GOT3 (cell line): ENCODE results near the gene ATP5F1C.
"Not testable (repeated sequence)": the region's sequence is repeated elsewhere in the genome, so short reads cannot be mapped to it uniquely, and the experiment has no call there.

ENCODE experiments used
- DNase-seq: peaks from one replicate; lab custom pipeline; 2025; ENCODE audit warnings: mixed read lengths; lab: John Stamatoyannopoulos, UW

The ATP5F1C gene

DNA sequence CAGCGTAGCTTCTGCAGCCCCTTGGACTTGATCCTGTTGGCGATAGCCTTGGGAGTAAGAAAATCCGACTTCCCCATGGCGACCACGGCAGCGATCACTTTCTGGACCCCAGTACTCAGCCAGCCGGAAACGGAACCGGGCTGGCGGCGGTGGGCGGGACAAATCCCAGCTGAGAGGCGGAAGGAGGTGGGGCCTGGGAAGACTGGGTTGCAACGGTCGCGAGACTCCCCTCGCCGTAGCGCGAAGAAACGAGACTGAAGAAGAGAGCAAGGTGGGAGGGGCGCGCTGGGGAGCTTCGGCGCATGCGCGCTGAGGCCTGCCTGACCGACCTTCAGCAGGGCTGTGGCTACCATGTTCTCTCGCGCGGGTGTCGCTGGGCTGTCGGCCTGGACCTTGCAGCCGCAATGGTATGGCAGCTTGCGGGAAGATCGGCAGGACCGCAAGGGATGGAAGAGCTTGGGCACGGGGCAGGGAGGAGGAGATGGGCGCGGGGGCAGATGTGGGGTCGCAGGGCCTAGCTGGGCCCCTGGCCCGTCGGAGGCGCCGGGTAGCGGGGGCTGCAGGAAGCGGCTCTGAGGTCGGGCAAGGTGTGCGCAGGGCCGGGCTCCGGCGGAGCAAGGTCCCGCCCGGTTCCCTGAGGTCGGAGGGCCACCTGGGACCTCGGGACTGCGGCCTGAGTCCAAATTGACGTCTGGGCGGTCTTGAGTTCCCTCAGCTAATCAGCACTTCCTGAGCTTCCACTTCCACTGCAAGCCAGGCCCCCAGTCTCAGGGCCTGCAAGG lies at the start of gene ATP5F1C, which contains the start of gene KIN:
TSS of gene ATP5F1C (plus strand) at position 321 of the 782 bp plus-strand sequence. CDS start at position 352, 31 bp downstream.
TSS of gene KIN (minus strand) at position 137 of the 782 bp plus-strand sequence. CDS start at position 77, 60 bp downstream.
- DNase-seq: peak; percentile 91

DNA sequence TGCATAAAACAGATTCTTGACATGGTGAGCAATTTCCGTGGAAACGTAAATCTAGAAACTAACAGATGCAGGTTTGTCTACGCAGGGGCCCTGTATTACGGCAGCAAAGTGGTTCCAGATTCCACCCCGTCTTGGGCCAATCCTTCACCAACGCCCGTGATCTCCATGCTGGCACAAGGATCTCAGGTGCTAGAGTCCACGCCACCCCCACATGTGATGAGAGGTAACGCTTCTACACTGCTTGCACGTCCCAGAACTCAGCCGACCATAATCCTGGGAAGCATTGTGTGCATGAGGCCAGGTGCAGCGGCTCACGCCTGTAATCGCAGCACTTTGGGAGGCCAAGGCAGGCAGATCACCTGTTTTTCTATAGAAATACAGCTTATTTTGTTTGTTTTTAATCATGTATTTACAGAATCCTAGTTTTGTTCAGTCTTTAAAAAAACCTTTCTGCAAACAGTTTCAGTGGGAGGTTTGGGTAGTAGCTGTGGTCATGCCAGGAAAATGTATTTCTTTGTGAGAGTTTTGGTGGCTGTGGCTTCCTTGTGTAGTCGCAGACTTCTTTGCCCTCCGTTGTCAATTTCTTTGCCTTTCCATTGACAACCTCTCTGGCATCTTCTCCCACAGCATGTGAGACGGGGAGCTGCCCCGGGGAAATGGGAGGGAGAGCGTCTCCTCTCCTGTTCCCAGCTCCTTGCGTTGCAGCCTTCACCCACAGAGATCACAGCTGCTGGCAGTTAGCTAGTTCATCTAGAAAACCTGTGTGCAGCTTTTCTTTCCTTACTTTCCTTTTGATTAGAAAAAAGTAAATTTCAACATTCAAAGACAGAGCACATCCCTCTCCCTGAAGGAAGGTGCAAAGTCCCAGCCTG lies 49.2 kb upstream of the ATP5F1C start:
- no peak for DNase-seq

GRCh38 chr10:7744307-7744706 lies 43.7 kb upstream of the ATP5F1C start:
- DNase-seq: no peak

DNA sequence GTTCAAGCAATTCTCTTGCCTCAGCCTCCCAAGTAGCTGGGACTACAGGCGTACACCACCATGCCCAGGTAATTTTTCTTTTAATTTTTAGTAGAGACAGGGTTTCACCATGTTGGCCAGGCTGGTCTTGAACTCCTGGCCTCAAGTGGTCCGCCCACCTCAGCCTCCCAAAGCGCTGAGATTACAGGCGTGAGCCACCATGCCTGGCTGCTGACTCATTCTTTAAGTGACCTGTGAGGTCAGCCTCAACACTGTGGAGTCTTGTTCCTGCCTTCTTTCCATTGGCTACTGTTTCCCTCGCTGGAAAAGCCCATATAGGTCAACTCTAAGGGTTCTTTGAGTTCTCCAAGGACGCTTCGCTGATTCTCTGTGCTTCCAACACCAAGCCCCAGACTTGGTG lies 39.3 kb upstream of the ATP5F1C start:
- DNase-seq: not testable (repeated sequence)

DNA sequence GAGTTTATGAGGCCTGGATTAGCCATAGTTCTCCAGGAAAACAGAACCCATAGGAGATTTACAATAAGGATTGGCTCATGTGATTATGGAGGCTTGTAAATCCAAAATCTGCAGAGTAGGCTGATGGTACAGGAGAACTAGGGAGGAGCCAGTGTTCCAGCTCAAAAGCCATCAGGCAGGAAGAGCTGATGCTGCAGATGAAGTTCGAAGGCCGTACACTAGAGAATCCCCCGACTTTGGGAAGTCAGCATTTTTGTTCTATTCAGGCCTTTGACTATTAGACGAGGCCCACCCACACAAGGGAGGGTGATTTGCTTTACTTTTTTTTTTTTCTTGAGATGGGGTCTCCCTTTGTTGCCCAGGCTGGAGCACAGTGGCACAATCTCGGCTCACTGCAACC lies 37.8 kb upstream of the ATP5F1C start:
- no peak for DNase-seq

DNA sequence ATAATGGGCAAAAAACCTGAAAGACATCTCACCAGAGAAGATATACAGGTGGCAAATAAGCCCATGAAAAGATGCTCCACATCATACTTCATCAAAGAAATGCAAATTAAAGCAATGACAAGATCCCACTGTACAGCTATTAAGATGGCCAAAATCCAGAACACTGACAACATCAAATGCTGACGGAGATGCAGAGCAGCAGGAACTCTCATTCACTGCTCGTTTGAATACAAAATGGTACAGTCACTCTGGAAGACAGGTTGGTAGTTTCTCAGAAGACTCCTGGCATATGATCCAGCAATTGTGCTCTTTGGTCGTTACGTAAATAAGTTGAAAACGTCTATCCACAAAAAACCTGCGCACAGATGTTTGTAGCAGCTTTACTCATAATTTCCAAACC lies 35.7 kb upstream of the ATP5F1C start:
- DNase-seq: no peak

GRCh38 chr10:7755103-7755502 lies 32.9 kb upstream of the ATP5F1C start:
- DNase-seq: no peak

- no peak for DNase-seq
Observed at GRCh38 chr10:7756360-7756992, 31.5 kb upstream of the ATP5F1C start.

DNA sequence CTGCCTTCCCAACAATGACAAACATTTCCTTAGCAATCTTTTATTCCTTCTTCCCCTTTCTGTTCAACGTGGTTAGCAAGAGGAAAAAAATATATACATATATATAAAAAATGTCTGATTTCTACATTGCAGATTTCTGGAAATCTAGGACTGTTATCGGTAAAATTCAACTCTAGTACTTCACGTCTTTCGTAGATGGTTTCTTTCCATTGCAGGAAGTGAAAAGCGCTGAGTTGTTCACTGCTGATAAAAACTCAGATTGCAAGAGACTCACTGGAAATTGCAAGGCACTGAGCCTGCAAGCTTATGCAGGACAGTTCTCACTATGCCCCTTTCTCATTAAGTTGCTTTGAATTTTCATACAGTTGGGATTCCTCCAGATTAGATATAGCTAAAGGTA lies 24.0 kb upstream of the ATP5F1C start:
- no peak for DNase-seq

DNA sequence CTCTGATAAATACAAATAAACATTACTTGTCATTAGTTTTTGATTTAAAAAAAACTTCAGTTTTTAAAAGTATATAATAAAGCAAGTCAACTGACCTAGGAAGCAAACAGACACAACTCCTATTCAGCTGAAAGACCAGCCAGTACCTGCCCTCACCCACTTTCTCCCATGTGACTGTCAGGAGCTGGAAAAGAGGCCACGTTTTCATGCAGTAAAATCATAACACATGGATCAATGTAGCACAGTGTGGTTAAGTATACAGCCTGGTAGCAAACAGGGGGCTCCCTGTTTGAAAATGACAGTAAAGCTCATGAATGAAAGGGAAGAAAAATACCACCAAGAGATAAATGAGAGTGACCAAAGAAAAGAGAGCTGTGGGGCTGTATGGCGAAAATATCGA lies 21.7 kb upstream of the ATP5F1C start:
- DNase-seq: no peak

DNA sequence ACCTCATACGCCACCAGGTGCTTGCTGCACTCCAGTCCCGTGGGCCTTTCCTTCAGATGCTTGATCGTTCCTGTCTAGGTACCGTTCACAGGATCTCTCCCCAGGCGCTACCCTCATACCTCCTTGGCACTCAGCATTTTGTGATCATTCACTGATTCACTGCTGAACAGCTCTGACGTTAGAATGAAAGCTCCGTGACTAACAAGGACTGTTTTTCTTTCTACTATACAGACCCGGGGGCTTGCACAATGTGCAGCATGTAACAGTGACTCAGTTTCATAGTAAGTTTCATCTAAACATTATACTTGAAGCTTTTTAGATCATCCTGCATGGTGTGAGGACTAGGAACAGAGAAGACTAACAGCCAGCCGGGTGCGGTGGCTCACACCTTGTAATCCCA lies 20.8 kb upstream of the ATP5F1C start:
- no peak for DNase-seq

- DNase-seq: no peak
Observed at GRCh38 chr10:7768417-7768816, 19.6 kb upstream of the ATP5F1C start.

DNA sequence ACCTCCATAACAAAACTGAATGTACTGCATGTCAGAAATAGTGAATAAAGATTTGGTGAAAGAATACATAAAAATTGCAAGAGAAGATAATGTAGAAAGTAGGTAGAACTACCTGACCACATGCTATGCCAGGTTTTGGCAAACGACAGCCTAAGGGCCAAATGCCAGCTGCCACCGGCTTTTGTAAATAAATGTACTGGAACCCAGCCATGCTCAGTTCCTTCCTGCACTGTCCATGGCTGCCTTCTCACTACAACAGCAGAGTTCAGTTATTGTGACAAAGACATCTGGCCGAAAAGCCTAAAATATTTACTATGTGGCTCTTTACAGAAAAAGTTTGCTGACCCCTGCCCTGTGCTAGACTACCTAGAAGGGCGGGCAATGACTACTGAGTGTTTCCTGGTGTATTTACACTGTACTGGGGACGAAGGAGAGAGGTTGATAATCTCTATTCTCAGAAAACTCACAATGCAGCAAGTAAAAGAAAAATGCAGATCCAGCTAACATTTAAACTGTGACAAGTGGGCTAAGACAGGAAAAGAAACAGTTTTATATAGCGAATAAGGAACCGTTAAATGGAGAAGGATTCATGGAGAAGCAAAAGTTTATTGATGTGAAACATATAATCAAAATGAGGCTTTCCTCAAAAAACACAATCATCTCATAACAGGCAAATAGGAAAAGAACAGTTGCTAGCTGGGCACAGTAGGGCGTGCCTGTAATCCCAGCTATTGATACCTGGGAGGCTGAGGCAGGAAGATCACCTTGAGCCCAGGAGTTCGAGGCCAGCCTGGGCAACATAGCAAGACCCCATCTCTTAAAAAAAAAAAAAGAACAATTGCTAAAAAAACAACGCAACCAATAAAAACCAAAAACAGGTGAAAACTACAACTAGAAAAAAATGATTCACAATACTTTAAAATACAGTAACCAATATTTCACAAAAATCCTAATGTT lies 13.9 kb upstream of the ATP5F1C start:
- DNase-seq: no peak

DNA sequence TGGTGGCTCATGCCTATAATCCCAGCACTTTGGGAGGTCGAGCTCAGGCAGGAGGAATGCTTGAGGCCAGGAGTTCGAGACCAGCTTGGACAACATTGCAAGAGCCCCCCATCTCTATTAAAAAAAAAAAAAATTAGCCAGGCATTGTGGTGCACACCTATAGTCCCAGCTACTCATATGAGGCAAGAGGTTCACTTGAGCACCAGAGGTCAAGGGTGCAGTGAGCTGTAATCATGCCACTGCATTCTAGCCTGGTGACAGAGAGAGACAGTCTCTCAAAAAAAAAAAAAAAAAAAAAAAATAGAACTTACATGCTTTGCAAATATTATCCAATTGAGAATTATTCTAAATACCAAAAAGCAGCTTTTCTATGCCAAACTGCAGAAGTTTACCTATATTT lies 11.2 kb upstream of the ATP5F1C start:
- no peak for DNase-seq

- not testable (repeated sequence) for DNase-seq
Observed at GRCh38 chr10:7782194-7782593, 5.8 kb upstream of the ATP5F1C start.

- no peak for DNase-seq
Observed at GRCh38 chr10:7786430-7786829, 1.5 kb upstream of the ATP5F1C start.

- DNase-seq: no peak
Observed at GRCh38 chr10:7787150-7787856, 674 bp upstream of the ATP5F1C start.

DNA sequence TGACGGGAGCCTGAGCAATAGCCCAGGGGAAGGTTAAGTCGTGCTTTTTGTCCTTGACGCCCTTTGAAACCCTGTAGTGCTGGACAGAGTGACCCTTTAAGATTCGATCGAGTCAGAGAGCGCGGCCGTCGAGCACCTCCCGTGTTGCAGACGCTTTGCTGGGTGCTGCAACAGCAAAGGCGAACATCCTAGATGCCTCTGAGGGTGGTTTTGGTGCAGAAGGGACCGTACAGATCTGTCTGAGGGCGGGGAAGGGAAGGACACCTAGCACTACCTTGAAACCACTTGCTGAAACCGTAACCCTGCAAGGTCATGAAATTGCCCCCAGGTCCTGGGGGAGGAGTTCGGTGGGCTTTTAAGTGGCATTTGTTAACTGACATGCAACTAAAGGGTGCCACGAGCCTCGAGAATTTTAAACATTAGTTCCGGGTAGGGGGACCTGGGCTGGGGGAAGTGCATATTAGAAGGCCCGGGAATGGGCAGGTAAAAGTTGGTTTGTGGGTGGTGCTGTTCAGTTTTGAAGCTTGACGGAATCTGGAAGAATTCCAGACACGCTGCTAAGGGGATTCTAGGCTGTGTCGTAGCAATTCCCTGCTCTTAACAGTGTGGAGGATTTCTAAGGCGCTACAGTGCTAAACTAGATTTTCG lies 786 bp downstream of the ATP5F1C start:
- no peak for DNase-seq

GRCh38 chr10:7789390-7789789 lies 1.4 kb downstream of the ATP5F1C start:
- no peak for DNase-seq

- no peak for DNase-seq
Observed at GRCh38 chr10:7792541-7792940, 4.6 kb downstream of the ATP5F1C start.
